Measurements from ENCODE around the gene DPY30. TPM values are rescaled to one million over a fixed set of nuclear protein-coding genes. Genes with fewer than 3 reads are reported as not detected.

DPY30 gene
- polyA plus RNA-seq (2013, experiment 1 of 2): 196 TPM
- 197 TPM for polyA plus RNA-seq (2013, experiment 2 of 2)

DNA sequence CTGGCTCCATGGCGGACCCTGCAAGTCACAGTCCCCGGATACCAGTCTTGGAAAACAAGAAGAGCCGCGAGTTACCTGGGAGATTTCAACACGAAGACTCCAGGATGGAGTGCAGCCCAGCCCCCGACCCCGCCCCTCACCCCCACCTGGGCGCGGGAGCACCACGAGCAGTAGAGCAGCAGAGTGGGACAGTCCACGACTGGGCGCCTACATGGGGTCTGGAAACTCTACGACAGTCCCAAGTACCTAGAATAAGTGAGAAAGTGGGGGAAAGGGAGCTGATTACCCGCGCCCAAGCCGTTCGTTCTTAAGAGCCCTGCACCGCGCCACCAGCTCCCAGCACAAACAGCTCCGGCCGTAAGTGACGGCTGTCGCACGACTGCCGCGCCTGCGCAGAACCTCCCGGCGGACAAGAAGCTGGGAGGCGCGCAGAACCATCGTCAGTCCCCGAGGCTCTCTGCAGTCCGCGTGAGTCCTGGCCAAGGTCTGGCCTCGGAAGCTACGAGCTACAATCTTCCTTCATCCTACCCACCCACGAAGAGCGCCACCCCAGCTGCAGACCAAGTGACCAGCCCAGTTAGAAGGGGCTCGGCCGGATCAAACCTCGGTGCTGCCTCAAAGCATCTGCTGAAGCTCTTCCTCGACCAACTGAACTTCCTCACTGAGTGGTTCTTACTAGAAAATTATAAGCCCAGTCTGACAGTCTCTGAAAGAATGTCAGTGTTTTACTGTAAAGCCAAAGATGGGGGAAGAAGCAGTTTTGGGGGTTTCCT is at the start of gene DPY30:
DPY30 (minus strand) TSS at position 359 of the 773 bp plus-strand sequence; CDS start at position 10, 349 bp downstream.
- no peaks in the 10 kb centered on the region for H3K4me1 ChIP-seq (ENCODE audit: control insufficient read depth, low read depth, low read length)
- peak within 1 kb of the TSS; percentile 88 for H3K4me3 ChIP-seq (ENCODE audit: low read length)
- H3K4me2 ChIP-seq (ENCODE audit: low read length): peak within 1 kb of the TSS; percentile 92
- peaks cover 8% of the 10 kb centered on the region for H3K79me2 ChIP-seq (ENCODE audit: control insufficient read depth, insufficient read depth, low read length)
- H3K18ac ChIP-seq (ENCODE audit: low read length): peak within 1 kb of the TSS; percentile 77
- no peak within 1 kb of the TSS for H2BK15ac ChIP-seq (replicated peaks; ENCODE audit: low read depth)
- H3K79me1 ChIP-seq (ENCODE audit: low read length): peaks cover 2% of the 10 kb centered on the region
- no peak within 1 kb of the TSS for H4K5ac ChIP-seq (ENCODE audit: low read length)
- peak within 1 kb of the TSS; percentile 28 for H3K4ac ChIP-seq (ENCODE audit: low read depth, low read length)
- H2BK120ac ChIP-seq (ENCODE audit: low read depth, low read length): no peak within 1 kb of the TSS
- no peaks in the 10 kb centered on the region for H3K27me3 ChIP-seq (ENCODE audit: insufficient read depth, low read length, poor library complexity)
- H3K23ac ChIP-seq (ENCODE audit: low read length): no peak within 1 kb of the TSS
- no peaks in the 10 kb centered on the region for H3K36me3 ChIP-seq (ENCODE audit: control insufficient read depth, insufficient read depth, low read length)
- WGBS (ENCODE audit: extremely low coverage, insufficient coverage, low lambda C conversion rate): no CpG with 5 or more reads among the region's 43 CpGs
- H4K8ac ChIP-seq (ENCODE audit: low read depth, low read length): peak within 1 kb of the TSS; percentile 95
- H3K27ac ChIP-seq (ENCODE audit: low read depth, low read length): peak within 1 kb of the TSS; percentile 83
- no peak within 1 kb of the TSS for H2AK5ac ChIP-seq (ENCODE audit: low read length)
- peak within 1 kb of the TSS; percentile 88 for H3K9ac ChIP-seq (ENCODE audit: low read length)
- peak; percentile 97 for DNase-seq
- peak within 1 kb of the TSS; percentile 94 for H3K56ac ChIP-seq (ENCODE audit: low read length)
- peak within 1 kb of the TSS; percentile 71 for H2BK5ac ChIP-seq (ENCODE audit: low read length)

DNA sequence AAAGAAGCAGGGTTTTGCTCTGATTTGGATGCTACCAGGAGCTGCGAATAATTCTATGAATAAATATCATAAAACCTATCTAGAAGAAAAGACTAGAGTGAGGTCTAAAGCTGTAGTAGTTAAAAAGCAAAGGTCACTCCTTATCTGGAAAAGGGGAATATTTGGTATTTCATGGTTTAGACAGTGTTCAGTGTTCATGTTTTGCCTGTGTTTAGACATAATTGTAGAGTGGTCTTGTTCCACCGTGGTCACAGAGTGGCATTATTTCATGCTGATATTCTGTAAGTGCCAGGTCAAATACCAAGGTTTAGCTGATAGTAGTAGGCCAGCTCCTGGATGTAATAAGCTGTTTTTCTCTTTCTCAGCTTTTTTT is 34.5 kb upstream of the DPY30 start:
- Histone ChIP-seq H3K4me1 (ENCODE audit: control insufficient read depth, low read depth, low read length) (no peaks in the 10 kb centered on the region), H3K56ac (ENCODE audit: low read length) (no peak overlapping the region), H3K4me2 (ENCODE audit: low read length) (no peak overlapping the region), H3K4me3 (ENCODE audit: low read length) (no peak overlapping the region), H2BK15ac (replicated peaks; ENCODE audit: low read depth) (no peak overlapping the region), H3K79me1 (ENCODE audit: low read length) (no peaks in the 10 kb centered on the region), H2BK120ac (ENCODE audit: low read depth, low read length) (no peak overlapping the region), H4K8ac (ENCODE audit: low read depth, low read length) (no peak overlapping the region), H2AK5ac (ENCODE audit: low read length) (no peak overlapping the region), H3K18ac (ENCODE audit: low read length) (no peak overlapping the region), H4K5ac (ENCODE audit: low read length) (no peak overlapping the region), H3K23ac (ENCODE audit: low read length) (no peak overlapping the region), H3K4ac (ENCODE audit: low read depth, low read length) (no peak overlapping the region), H3K27ac (ENCODE audit: low read depth, low read length) (no peak overlapping the region), H3K79me2 (ENCODE audit: control insufficient read depth, insufficient read depth, low read length) (peaks cover 1% of the 10 kb centered on the region), H2BK5ac (ENCODE audit: low read length) (no peak overlapping the region), H3K9ac (ENCODE audit: low read length) (no peak overlapping the region), H3K27me3 (ENCODE audit: insufficient read depth, low read length, poor library complexity) (no peaks in the 10 kb centered on the region), H3K36me3 (ENCODE audit: control insufficient read depth, insufficient read depth, low read length) (no peaks in the 10 kb centered on the region)
- no peak for DNase-seq
- WGBS (ENCODE audit: extremely low coverage, insufficient coverage, low lambda C conversion rate): no CpG with 5 or more reads among the region's 2 CpGs

DNA sequence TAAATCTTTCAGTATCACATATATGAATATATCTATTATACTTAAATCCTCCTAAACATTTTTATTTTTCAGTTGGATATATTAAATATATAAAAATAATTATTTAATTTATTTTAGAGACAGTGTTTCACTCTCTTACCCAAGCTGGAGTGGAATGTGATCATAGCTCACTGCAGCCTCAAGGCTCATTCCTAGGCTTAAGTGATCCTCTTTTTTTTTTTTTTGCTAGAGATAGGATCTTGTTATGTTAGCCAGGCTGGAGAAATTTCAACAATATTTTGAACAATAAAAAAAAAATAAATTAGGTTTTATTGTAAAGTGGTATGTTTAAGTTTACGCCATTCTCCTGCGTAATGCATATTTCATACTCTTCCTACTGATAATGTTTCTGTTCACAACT is 27.9 kb upstream of the DPY30 start:
- no peak overlapping the region for H4K5ac ChIP-seq (ENCODE audit: low read length)
- WGBS (ENCODE audit: extremely low coverage, insufficient coverage, low lambda C conversion rate): no CpG with 5 or more reads among the region's 2 CpGs
- H4K8ac ChIP-seq (ENCODE audit: low read depth, low read length): no peak overlapping the region
- H3K79me2 ChIP-seq (ENCODE audit: control insufficient read depth, insufficient read depth, low read length): peaks cover 4% of the 10 kb centered on the region
- peak; percentile 4 for DNase-seq
- H3K23ac ChIP-seq (ENCODE audit: low read length): no peak overlapping the region
- no peak overlapping the region for H3K4me3 ChIP-seq (ENCODE audit: low read length)
- H3K9ac ChIP-seq (ENCODE audit: low read length): no peak overlapping the region
- H2BK15ac ChIP-seq (replicated peaks; ENCODE audit: low read depth): no peak overlapping the region
- no peaks in the 10 kb centered on the region for H3K79me1 ChIP-seq (ENCODE audit: low read length)
- H2BK5ac ChIP-seq (ENCODE audit: low read length): no peak overlapping the region
- no peak overlapping the region for H3K56ac ChIP-seq (ENCODE audit: low read length)
- no peak overlapping the region for H3K4ac ChIP-seq (ENCODE audit: low read depth, low read length)
- no peak overlapping the region for H3K27ac ChIP-seq (ENCODE audit: low read depth, low read length)
- H3K36me3 ChIP-seq (ENCODE audit: control insufficient read depth, insufficient read depth, low read length): no peaks in the 10 kb centered on the region
- no peaks in the 10 kb centered on the region for H3K4me1 ChIP-seq (ENCODE audit: control insufficient read depth, low read depth, low read length)
- H3K18ac ChIP-seq (ENCODE audit: low read length): no peak overlapping the region
- no peak overlapping the region for H2BK120ac ChIP-seq (ENCODE audit: low read depth, low read length)
- no peak overlapping the region for H3K4me2 ChIP-seq (ENCODE audit: low read length)
- no peaks in the 10 kb centered on the region for H3K27me3 ChIP-seq (ENCODE audit: insufficient read depth, low read length, poor library complexity)
- H2AK5ac ChIP-seq (ENCODE audit: low read length): no peak overlapping the region

DNA sequence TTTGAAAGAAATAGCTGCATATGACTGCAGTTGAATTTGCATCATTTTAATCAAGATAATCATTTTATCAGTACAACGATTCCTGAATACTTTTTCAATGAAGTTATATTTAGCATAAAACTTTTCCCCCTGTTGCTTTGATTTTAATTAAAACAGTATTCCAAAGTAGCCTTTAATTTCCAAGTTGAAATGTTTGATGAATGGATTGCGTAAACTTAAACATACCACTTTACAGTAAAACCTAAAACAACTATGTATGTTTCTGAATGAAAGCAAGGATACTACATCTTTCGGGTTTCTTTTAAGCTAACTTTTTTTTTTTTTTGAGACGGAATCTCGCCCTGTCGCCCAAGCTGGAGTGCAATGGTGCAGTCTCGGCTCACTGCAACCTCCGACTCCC is 25.1 kb upstream of the DPY30 start:
- Histone ChIP-seq H3K9ac (ENCODE audit: low read length) (no peak overlapping the region), H2BK15ac (replicated peaks; ENCODE audit: low read depth) (no peak overlapping the region), H2AK5ac (ENCODE audit: low read length) (no peak overlapping the region), H3K4me1 (ENCODE audit: control insufficient read depth, low read depth, low read length) (no peaks in the 10 kb centered on the region), H3K79me1 (ENCODE audit: low read length) (no peaks in the 10 kb centered on the region), H3K27ac (ENCODE audit: low read depth, low read length) (no peak overlapping the region), H4K8ac (ENCODE audit: low read depth, low read length) (no peak overlapping the region), H4K5ac (ENCODE audit: low read length) (no peak overlapping the region), H3K4ac (ENCODE audit: low read depth, low read length) (no peak overlapping the region), H3K4me3 (ENCODE audit: low read length) (no peak overlapping the region), H3K79me2 (ENCODE audit: control insufficient read depth, insufficient read depth, low read length) (peaks cover 2% of the 10 kb centered on the region), H3K23ac (ENCODE audit: low read length) (no peak overlapping the region), H3K27me3 (ENCODE audit: insufficient read depth, low read length, poor library complexity) (no peaks in the 10 kb centered on the region), H3K36me3 (ENCODE audit: control insufficient read depth, insufficient read depth, low read length) (no peaks in the 10 kb centered on the region), H3K56ac (ENCODE audit: low read length) (no peak overlapping the region), H2BK5ac (ENCODE audit: low read length) (no peak overlapping the region), H2BK120ac (ENCODE audit: low read depth, low read length) (no peak overlapping the region), H3K4me2 (ENCODE audit: low read length) (no peak overlapping the region), H3K18ac (ENCODE audit: low read length) (no peak overlapping the region)
- no peak for DNase-seq
- no CpG with 5 or more reads among the region's 8 CpGs for WGBS (ENCODE audit: extremely low coverage, insufficient coverage, low lambda C conversion rate)

DNA sequence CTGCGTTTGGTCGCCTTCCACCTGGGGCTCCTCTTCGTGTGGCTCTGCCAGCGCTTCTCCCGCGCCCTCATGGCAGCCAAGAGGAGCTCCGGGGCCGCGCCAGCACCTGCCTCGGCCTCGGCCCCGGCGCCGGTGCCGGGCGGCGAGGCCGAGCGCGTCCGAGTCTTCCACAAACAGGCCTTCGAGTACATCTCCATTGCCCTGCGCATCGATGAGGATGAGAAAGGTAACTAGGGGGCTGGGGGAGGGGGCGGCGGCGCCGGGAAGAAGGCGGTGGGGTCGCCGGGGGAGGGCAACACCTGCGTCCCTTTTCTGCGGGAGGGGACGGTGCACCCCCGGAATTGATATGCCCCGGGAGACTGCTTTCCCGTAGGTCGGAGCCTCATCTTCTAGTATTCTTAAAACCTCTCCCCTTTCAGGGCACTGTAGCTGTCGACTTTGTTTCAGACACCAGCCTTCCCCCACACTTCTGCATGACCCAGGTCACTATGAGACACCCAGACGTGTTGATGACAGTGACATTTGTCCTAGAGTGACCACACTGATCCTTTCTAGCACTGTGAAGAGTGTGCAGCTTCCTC is 24.5 kb upstream of the DPY30 start:
- Histone ChIP-seq H3K23ac (ENCODE audit: low read length) (no peak overlapping the region), H3K4me1 (ENCODE audit: control insufficient read depth, low read depth, low read length) (no peaks in the 10 kb centered on the region), H2AK5ac (ENCODE audit: low read length) (no peak overlapping the region), H3K9ac (ENCODE audit: low read length) (peak overlapping the region; percentile 87), H3K27ac (ENCODE audit: low read depth, low read length) (peak overlapping the region; percentile 97), H3K79me2 (ENCODE audit: control insufficient read depth, insufficient read depth, low read length) (peaks cover 2% of the 10 kb centered on the region), H3K27me3 (ENCODE audit: insufficient read depth, low read length, poor library complexity) (no peaks in the 10 kb centered on the region), H2BK5ac (ENCODE audit: low read length) (no peak overlapping the region), H3K79me1 (ENCODE audit: low read length) (no peaks in the 10 kb centered on the region), H3K18ac (ENCODE audit: low read length) (peak overlapping the region; percentile 99), H4K5ac (ENCODE audit: low read length) (no peak overlapping the region), H4K8ac (ENCODE audit: low read depth, low read length) (no peak overlapping the region), H3K4me2 (ENCODE audit: low read length) (peak overlapping the region; percentile 72), H3K4ac (ENCODE audit: low read depth, low read length) (peak overlapping the region; percentile 58), H3K56ac (ENCODE audit: low read length) (peak overlapping the region; percentile 93), H3K4me3 (ENCODE audit: low read length) (peak overlapping the region; percentile 93), H3K36me3 (ENCODE audit: control insufficient read depth, insufficient read depth, low read length) (no peaks in the 10 kb centered on the region), H2BK120ac (ENCODE audit: low read depth, low read length) (peak overlapping the region; percentile 89), H2BK15ac (replicated peaks; ENCODE audit: low read depth) (no peak overlapping the region)
- WGBS (ENCODE audit: extremely low coverage, insufficient coverage, low lambda C conversion rate): no CpG with 5 or more reads among the region's 40 CpGs
- peak; percentile 27 for DNase-seq

Measured in mesendoderm (in vitro differentiated cells).